Dermis microvascular lymphatic vessel endothelial cell (primary cell): Measurements from ENCODE around the gene UGDH. TPM values are rescaled to one million over a fixed set of nuclear protein-coding genes. Genes with fewer than 3 reads are reported as not detected.
"Not testable (repeated sequence)": the region's sequence is repeated elsewhere in the genome, so short reads cannot be mapped to it uniquely, and the experiment has no call there.

Source experiments
- DNase-seq, 2 donors: peaks; one replicate each; pipeline versions ENCODE4 v3.0.0 to v3.0.0-alpha.2; 2010; ENCODE audit warnings: low read depth in 2 of 2
- total RNA-seq: library from RNA; depleted of rRNA; stranded (reverse); fragments of >200 nt; gene quantifications from 2 replicates; pipeline ENCODE4 v1.2.1, GENCODE V29; 2014

Gene UGDH
- 24.9 and 36.1 TPM in 2 replicates for total RNA-seq

DNA sequence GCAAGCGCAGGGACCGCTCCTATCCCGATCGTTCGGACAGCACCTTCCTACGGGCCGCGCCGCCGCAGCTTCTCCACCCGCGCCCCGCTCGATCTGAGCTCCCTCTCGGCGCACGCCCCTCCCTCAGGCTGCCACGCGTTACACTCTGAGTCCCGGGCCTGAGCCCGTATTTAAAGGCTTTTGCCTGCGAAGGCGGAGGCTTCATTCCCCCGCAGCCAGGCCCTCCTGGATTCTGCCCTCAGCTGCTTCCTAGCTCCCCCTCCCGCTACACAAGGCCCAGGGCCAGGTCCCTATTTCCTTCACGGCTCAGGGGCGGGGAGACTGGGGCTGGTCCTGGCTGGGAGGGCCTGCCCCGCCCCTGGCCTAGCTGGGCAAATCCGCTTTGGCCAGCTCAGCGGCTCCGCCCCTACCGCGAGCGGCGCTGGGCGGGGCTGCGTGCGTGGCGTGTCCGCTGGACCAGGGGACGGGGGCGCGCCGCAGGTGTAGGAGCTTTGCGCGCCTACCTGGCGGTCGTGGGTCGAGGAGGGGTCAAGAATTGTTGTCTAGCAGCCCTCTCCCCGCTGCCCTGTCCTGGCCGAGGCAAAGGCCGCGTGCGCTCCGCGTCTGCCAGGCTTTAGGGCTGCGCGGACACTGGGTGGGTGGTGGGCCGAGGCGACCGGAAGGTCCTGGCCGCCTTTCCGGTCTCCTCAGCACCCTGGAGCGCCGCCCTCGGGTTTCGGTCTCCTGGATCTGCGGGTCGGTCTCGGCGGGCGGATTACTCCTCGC is at the start of gene UGDH:
Gene UGDH (minus strand): TSS at position 144 of the 765 bp plus-strand sequence. CDS start 5,927 bp downstream, outside the sequence.
- peak; percentile 91 to 99 for DNase-seq

DNA sequence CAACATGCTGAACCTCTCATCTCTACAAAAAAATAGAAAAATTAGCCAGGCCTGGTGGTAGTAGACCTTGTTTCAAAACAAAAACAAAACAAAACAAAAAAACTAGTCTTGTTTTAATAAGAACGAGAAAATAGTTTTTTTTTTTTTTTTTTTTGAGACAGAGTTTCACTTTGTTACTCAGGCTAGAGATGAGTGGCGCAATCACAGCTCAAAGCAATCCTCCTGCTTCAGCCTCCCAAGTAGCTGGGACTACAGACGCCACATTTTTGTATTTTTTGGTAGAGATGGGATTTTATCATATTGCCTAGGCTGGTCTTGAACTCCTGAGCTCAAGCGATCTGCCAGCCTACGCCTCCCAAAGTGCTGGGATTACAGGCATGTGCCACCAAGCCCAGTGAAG is 47.7 kb upstream of the UGDH start:
- no peak for DNase-seq

GRCh38 chr4:39571504-39571903 is 44.3 kb upstream of the UGDH start:
- DNase-seq, result no peak

- DNase-seq, result no peak
Measured at GRCh38 chr4:39571054-39571453, 43.8 kb upstream of the UGDH start.

DNA sequence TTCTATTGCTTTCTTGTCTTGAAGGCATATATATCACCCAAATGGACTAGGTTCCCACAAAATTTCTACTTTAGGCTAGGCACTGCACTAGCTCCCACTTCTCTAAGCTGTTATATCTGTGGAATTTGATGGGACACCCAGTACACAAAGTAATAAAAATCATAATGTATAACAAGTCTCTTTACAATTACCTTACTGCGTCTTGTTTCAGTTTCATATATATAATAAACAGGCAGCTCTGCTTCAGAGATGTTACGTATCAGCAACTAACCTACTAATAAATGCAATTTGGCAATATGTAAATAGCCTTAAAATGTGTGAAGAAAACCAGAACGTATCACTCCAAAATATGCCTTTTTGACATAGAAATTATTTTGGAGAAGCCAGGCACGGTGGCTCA is 42.0 kb upstream of the UGDH start:
- no peak for DNase-seq

- no peak for DNase-seq
Measured at GRCh38 chr4:39568805-39569204, 41.6 kb upstream of the UGDH start.

- peak in 1 of 2 donors; percentile 51 for DNase-seq
Measured at GRCh38 chr4:39565878-39566600, 38.8 kb upstream of the UGDH start.

- DNase-seq, result no peak
Measured at GRCh38 chr4:39563346-39563847, 36.2 kb upstream of the UGDH start.

DNA sequence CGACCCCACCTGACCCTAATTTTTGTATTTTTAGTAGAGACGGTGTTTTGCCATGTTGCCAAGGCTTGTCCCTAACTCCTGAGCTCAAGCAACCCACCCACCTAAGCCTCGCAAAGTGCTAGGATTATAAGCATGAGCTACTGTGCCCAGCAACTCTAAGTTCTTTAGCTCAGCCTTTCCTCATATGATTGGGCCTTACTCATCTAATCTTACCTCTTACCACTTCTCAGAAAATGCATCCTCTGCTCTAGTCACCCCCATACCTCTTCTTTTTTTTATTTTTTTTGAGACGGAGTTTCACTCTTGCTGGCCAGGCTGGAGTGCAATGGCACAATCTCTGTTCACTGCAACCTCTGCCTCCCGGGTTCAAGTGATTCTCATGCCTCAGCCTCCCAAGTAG is 35.6 kb upstream of the UGDH start:
- no peak for DNase-seq

DNA sequence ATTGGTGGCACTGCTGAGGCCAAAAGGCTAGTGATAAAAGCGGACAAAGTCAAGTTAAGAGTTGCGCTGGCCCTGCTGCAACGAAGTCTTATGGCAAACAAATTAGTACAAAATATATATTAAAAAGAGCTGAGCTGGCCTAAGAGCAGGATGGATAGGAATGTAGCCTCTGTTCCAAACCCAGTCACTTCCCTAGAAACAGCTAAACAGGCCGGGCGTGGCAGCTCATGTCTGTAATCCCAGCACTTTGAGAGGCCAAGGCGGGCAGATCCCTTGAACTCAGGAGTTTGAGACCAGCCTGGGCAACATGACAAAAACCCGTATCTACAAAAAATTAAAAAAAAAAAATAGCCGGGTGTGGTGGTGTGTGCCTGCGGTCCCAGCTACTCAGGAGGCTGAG is 32.4 kb upstream of the UGDH start:
- DNase-seq, result no peak

- DNase-seq, result no peak
Measured at GRCh38 chr4:39555472-39555871, 28.2 kb upstream of the UGDH start.

- DNase-seq, result no peak
Measured at GRCh38 chr4:39548425-39549067, 21.3 kb upstream of the UGDH start.

DNA sequence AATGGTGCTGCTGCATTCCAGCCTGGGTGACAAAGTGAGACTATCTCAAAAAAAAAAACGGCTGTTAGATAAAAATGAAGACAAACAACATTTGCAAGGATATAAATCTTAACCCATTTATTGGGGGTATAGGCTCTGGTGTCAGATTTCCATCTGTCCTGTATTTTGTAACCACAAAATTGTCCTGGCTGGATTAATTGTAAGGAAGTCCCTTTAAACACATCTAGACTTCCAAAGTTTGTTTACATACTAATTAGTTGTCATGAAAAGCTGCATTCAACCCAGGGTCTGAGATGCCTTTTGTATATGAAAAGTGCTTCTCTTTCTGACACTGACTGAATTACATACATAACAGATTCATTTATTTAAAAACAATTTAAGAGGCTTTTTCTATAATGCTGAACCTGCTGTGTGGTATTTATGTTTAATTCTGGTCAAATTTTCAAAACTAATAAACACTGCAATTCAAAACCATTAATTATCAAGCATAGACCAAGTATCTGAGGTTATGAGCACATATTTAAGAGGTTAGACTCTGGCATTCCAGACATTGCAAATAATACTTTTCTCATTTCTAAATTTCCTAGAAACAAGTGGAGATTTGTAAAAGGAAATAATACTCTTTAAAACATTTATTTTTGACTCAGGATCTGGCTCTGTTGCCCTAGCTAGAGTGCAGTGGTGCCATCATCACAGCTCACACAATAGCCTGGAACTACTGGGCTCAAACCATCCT is 17.5 kb upstream of the UGDH start:
- no peak for DNase-seq

GRCh38 chr4:39544080-39544479 is 16.8 kb upstream of the UGDH start:
- not testable (repeated sequence) for DNase-seq

DNA sequence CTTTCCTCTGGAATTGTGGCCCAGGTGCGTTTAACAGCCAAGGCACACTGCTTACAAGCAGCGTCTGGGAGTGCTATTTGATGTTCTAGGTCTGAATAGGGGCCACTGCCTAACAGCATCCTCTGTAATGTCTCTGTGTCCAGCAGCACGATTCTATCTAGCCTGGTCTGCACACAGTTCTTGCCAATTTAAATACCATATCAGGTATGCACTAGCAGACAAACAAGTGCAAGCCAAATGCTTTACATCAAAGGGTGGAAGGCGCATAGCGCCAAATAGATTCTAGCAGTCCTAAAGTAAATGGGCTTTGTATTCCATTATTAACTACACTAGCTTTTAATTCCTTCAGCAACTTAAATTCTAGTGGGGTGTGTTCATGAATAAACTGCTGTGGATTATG is 15.8 kb upstream of the UGDH start:
- no peak for DNase-seq

GRCh38 chr4:39542611-39543012 is 15.4 kb upstream of the UGDH start:
- no peak for DNase-seq

DNA sequence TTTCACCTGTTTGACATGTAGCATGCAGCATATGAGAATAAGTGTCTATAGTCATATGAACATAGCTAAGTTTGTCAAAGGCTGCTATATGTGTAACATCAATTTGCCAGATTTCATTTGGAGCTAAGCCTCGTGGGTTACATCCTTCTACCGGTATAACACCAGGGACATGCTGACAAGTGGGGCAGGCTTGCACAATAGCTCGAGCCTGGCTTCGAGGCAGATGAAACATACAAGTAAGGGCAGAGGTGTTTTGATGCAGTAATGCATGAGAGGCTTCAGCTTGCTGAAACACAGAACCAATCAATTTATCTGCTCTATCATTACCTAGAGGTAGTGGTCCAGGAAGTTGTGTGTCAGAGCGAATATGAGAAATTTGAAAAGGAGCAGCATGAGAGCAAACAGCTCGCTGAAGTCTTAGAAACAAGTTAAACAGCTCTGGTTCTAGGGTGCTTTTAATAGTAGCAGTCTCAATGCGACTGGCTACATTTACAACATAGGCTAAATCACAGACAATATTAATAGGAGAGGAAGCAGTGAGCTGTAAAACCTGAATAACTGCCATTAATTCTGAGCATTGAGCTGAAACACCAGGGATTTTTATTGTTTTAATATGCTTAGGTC is 14.9 kb upstream of the UGDH start:
- DNase-seq, result no peak

DNA sequence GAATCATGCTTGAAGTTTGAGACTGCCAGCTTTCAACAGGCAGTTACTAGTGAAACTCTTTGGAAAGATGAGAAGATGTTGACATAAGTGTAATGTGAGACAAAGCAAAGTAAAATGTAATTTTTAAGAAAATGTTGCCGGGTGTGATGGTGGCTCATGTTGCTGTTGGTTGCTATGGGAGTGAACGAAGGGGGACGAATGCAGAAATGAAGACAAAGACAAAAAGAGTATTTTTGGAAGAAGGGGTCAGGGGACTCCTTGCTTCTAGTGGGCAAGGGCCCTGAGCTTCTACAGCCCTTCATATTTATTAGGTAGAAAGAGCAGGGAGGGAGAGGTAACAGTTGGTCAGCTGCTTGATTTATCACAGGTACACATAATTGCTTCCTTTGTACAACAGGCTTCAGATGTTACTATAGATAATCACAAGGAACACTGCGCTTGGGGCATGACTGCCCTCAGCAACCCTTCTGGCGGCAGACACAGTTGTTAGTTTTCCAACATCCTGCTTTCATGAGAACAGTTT is 11.9 kb upstream of the UGDH start:
- DNase-seq, result no peak

DNA sequence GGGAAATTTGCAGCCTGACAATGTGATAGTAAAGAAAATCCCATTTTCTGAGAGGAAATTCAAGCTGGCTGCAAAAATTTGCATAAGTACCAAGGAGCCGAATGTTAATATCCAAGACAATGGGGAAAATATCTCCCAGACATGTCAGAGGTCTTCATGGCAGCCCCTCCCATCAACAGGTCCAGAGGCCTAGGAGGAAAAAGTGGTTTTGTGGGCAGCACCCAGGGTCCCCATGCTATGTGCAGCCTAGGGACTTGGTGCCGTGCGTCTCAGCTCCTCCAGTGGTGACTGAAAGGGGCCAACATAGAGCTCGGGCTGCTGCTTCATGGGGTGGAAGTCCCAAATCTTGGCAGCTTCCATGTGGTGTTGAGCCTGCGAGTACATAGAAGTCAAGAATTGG is 6.3 kb upstream of the UGDH start:
- DNase-seq, result no peak

DNA sequence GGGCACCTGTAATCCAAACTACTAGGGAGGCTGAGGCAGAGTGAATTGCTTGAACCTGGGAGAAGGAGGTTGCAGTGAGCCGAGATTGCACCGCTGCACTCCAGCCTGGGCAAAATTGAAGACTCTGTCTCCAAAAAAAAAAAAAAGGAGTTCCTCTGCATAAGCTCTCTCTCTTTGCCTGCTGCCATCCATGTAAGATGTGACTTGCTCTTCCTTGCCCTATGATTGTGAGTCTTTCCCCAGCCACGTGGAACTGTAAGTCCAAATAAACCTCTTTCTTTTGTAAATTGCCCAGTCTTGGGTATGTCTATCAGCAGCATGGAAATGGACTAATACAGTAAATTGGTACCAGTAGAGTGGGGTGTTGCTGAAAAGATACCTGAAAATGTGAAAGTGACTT is 5.0 kb upstream of the UGDH start:
- DNase-seq, result not testable (repeated sequence)

DNA sequence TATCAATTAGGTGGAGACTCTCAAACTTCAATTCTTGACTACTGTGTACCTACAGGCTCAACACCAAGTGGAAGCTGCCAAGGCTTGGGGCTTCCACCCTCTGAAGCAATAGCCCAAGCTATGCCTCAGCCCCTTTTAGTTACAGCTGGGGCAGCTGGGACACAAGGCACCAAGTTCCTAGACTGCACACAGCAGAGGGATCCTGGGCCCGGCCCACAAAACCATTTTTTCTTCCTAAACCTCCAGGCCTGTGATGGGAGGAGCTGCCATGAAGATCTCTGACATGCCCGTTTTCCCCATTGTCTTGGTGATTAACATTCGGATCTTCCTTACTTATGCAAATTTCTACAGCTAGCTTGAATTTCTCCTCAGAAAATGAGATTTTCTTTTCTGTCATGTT is 3.4 kb upstream of the UGDH start:
- DNase-seq, result no peak
